SU-DHL-6 (cell line): ENCODE data around the gene JMY.

Source experiments
- EZH2phosphoT487 ChIP-seq: fragments of 200-600 bp; sonication (generic), shearing (Covaris generic); conservative IDR thresholded peaks from 2 replicates; pipeline ENCODE4 v1.6.1; 2018; ENCODE audit warnings: mild to moderate bottlenecking, antibody characterized with exemption, low read length, moderate library complexity, mixed read lengths
- TF ChIP-seq, protein P1 (sequence below): fragments of 200-600 bp; sonication (generic); IDR thresholded peaks from one replicate; pipeline ENCODE4 v1.5.1; 2017; ENCODE audit warnings: antibody characterized with exemption, mild to moderate bottlenecking, low read length, moderate library complexity; ENCODE audit not compliant: insufficient read depth, poor library complexity, severe bottlenecking

DNA sequence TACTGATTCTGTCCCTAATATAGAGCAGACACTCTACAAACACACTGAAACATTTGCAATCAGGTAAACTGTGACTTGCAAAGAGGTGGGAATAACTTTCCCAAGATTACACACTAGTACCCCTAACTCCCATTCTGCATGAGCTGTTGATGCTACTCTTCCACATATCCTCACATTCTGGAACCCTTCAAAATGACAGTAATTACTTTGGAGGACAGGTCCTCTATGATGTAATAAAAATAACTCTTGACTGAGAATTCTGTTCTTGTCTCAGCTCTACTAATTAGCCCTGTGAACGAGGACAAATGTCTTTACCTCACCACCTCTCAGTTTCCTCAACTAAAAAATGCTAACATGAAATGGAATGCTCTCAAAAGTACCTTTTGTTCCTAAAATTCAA is 49.5 kb upstream of the JMY start:
- TF ChIP-seq, protein P1, sequence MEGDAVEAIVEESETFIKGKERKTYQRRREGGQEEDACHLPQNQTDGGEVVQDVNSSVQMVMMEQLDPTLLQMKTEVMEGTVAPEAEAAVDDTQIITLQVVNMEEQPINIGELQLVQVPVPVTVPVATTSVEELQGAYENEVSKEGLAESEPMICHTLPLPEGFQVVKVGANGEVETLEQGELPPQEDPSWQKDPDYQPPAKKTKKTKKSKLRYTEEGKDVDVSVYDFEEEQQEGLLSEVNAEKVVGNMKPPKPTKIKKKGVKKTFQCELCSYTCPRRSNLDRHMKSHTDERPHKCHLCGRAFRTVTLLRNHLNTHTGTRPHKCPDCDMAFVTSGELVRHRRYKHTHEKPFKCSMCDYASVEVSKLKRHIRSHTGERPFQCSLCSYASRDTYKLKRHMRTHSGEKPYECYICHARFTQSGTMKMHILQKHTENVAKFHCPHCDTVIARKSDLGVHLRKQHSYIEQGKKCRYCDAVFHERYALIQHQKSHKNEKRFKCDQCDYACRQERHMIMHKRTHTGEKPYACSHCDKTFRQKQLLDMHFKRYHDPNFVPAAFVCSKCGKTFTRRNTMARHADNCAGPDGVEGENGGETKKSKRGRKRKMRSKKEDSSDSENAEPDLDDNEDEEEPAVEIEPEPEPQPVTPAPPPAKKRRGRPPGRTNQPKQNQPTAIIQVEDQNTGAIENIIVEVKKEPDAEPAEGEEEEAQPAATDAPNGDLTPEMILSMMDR: no peak
- no peak for TF ChIP-seq EZH2phosphoT487
